Measurements from ENCODE around the gene PDSS2.

Gene PDSS2, protein sequence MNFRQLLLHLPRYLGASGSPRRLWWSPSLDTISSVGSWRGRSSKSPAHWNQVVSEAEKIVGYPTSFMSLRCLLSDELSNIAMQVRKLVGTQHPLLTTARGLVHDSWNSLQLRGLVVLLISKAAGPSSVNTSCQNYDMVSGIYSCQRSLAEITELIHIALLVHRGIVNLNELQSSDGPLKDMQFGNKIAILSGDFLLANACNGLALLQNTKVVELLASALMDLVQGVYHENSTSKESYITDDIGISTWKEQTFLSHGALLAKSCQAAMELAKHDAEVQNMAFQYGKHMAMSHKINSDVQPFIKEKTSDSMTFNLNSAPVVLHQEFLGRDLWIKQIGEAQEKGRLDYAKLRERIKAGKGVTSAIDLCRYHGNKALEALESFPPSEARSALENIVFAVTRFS

DNA sequence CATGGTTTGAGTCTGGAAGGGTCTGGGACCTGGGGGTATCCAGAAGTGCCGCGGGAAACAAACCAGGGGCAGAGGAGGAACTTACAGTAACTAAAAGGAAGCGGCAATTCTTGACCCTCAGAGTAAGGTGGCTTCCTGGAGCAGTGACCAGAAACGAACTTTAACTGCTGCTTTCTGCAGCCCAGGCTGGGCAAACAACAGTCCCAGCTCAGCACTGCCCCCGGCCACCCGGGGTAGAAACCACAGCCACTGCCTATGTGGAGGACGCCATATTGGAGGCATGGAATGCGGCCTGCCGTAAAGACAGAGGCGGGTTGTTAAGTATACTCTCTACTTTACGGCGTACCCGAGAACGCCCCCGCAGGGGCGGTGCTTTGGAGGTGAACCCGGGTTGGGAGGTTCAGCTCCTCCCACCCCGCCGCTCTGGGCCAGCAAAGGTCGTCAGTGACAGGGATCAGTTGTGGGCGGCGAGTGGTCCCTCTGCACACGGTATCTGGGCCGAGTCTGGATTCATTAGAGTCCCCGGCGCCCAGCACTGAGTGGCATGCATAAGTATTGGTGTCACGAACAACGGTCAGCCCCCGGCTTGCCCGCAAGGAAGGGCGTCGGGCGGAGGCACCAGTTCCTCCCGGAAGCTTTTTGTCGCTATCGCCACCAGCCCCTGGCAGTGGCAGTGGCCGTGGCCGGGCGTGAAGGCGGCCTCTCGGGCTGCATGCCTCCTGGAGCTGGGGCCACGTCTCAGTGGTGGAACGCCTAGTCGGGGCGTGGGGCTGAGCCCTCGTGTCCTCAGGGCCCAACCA lies at the start of gene PDSS2:
Gene PDSS2, minus strand, starts transcription at position 282 of the 800 bp plus-strand sequence. Its CDS starts 279 bp downstream, at position 3.
- Histone ChIP-seq H3F3A (ENCODE audit: control insufficient read depth, insufficient read depth) (no peaks in the 10 kb centered on the region), H3K4me2 (ENCODE audit: low read length) (peak within 1 kb of the TSS; percentile 95), H3K9me2 (replicated peaks; ENCODE audit: control insufficient read depth, low read length) (no peaks in the 10 kb centered on the region; the same call in 1 of the 2 replicates), H3K27ac (ENCODE audit: low read depth, low read length) (peak within 1 kb of the TSS; percentile 77), H3K4me3 (ENCODE audit: low read length) (peak within 1 kb of the TSS; percentile 97), H3K36me3 (ENCODE audit: control insufficient read depth, low read length) (peaks cover 7% of the 10 kb centered on the region; the same call in 1 of the 2 replicates), H3K27me3 (ENCODE audit: control insufficient read depth, low read length) (no peaks in the 10 kb centered on the region), H3K9me3 (ENCODE audit: control insufficient read depth, insufficient read depth, low read length) (no peaks in the 10 kb centered on the region), H4K20me1 (ENCODE audit: control insufficient read depth, insufficient read depth, low read depth, low read length) (no peaks in the 10 kb centered on the region), H3K4me1 (ENCODE audit: control insufficient read depth, low read length) (peaks cover 23% of the 10 kb centered on the region), H3K79me2 (ENCODE audit: control insufficient read depth, low read length) (peaks cover 39% of the 10 kb centered on the region)
- TF ChIP-seq, protein P1, sequence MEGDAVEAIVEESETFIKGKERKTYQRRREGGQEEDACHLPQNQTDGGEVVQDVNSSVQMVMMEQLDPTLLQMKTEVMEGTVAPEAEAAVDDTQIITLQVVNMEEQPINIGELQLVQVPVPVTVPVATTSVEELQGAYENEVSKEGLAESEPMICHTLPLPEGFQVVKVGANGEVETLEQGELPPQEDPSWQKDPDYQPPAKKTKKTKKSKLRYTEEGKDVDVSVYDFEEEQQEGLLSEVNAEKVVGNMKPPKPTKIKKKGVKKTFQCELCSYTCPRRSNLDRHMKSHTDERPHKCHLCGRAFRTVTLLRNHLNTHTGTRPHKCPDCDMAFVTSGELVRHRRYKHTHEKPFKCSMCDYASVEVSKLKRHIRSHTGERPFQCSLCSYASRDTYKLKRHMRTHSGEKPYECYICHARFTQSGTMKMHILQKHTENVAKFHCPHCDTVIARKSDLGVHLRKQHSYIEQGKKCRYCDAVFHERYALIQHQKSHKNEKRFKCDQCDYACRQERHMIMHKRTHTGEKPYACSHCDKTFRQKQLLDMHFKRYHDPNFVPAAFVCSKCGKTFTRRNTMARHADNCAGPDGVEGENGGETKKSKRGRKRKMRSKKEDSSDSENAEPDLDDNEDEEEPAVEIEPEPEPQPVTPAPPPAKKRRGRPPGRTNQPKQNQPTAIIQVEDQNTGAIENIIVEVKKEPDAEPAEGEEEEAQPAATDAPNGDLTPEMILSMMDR (IDR thresholded peaks at IDR 0.05; ENCODE audit: low read depth, low read length, poor library complexity, severe bottlenecking): peak; percentile 68
- no peak for TF ChIP-seq EZH2phosphoT487 (IDR thresholded peaks at IDR 0.05; ENCODE audit: borderline replicate concordance, low read length)

DNA sequence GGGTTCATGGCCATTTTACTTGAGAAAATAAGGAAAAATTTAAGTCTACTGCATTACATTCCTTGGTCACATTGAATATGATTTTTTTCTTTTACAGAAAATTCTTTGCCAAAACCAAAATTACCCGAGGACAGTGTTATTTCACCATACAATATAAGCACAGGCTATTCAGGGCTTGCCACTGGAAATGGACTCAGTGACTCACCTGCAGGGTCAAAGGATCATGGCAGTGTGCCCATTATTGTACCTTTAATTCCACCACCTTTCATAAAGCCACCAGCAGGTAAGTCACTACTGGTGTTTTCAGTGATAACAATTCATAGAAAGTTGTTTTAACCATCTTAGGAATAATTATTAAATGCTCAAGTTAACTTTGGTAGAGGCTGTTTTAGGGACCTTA lies 46.8 kb upstream of the PDSS2 start:
- H3K79me2 ChIP-seq (ENCODE audit: control insufficient read depth, low read length): peaks cover 18% of the 10 kb centered on the region
- TF ChIP-seq, protein P1 (IDR thresholded peaks at IDR 0.05; ENCODE audit: low read depth, low read length, poor library complexity, severe bottlenecking): no peak
- no peak for TF ChIP-seq EZH2phosphoT487 (IDR thresholded peaks at IDR 0.05; ENCODE audit: borderline replicate concordance, low read length)

DNA sequence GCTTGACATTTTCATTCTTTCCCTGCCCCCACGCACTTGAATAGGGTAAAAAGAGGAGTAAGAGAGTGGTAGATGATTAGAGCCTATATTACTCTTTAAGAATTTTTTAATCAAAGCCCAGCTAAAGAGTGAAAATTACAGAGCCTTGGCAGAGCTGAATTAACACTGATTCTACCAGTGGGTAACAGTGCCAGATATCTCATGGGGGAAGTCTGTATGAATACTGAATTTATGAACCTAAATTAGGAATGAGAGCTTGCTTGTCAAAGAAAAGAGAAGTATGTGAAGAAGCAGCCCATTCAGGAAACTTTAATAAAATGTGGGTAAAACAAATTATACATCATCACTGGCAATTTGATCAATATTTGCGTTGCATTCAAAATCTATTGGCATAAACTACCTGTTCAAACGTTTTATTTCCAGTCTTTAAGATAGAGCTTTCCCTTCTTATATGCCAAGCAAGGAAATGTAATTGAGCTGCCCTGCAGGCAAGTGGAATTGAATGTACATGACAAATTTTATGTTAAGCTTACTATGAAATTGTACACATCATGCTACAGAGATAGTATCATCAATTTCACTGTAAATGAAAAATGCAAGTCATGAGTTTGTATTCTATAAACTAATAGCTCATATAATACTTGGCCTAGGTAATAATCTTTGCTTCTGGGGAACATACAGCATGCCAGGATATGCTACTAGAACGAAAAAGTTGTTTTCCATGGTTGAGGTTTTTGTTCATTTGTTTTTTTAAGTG lies 45.1 kb upstream of the PDSS2 start:
- TF ChIP-seq, protein P1 (IDR thresholded peaks at IDR 0.05; ENCODE audit: low read depth, low read length, poor library complexity, severe bottlenecking): no peak
- TF ChIP-seq EZH2phosphoT487 (IDR thresholded peaks at IDR 0.05; ENCODE audit: borderline replicate concordance, low read length): no peak
- H3K9me3 ChIP-seq (ENCODE audit: control insufficient read depth, insufficient read depth, low read length): no peaks in the 10 kb centered on the region
- H3K79me2 ChIP-seq (ENCODE audit: control insufficient read depth, low read length): peaks cover 27% of the 10 kb centered on the region
- no peaks in the 10 kb centered on the region for H3K27me3 ChIP-seq (ENCODE audit: control insufficient read depth, low read length)
- peaks cover 13% of the 10 kb centered on the region for H3K4me1 ChIP-seq (ENCODE audit: control insufficient read depth, low read length)
- H3K9me2 ChIP-seq (replicated peaks; ENCODE audit: control insufficient read depth, low read length): no peaks in the 10 kb centered on the region
- no peaks in the 10 kb centered on the region for H4K20me1 ChIP-seq (ENCODE audit: control insufficient read depth, insufficient read depth, low read depth, low read length)
- no peak overlapping the region for H3K4me3 ChIP-seq (ENCODE audit: low read length)
- H3K4me2 ChIP-seq (ENCODE audit: low read length): no peak overlapping the region
- no peak overlapping the region for H3K27ac ChIP-seq (ENCODE audit: low read depth, low read length)
- peaks cover 19% of the 10 kb centered on the region for H3K36me3 ChIP-seq (ENCODE audit: control insufficient read depth, low read length)
- no peaks in the 10 kb centered on the region for H3F3A ChIP-seq (ENCODE audit: control insufficient read depth, insufficient read depth)

More for the DNA sequence above, 46.8 kb upstream of the PDSS2 start:
- Histone ChIP-seq H3K27me3 (ENCODE audit: control insufficient read depth, low read length) (no peaks in the 10 kb centered on the region), H3K4me2 (ENCODE audit: low read length) (no peak overlapping the region), H3K4me1 (ENCODE audit: control insufficient read depth, low read length) (peaks cover 13% of the 10 kb centered on the region), H3K4me3 (ENCODE audit: low read length) (no peak overlapping the region), H3F3A (ENCODE audit: control insufficient read depth, insufficient read depth) (no peaks in the 10 kb centered on the region), H3K9me2 (replicated peaks; ENCODE audit: control insufficient read depth, low read length) (no peaks in the 10 kb centered on the region), H4K20me1 (ENCODE audit: control insufficient read depth, insufficient read depth, low read depth, low read length) (no peaks in the 10 kb centered on the region), H3K36me3 (ENCODE audit: control insufficient read depth, low read length) (peaks cover 23% of the 10 kb centered on the region), H3K9me3 (ENCODE audit: control insufficient read depth, insufficient read depth, low read length) (no peaks in the 10 kb centered on the region), H3K27ac (ENCODE audit: low read depth, low read length) (no peak overlapping the region)

All from DOHH2 (cell line).